H9 (cell line): ENCODE measurements around the gene MLYCD. TPM values are rescaled to one million over a fixed set of nuclear protein-coding genes. Genes with fewer than 3 reads are reported as not detected.

Experiments
- DNase-seq: peaks from one replicate; pipeline ENCODE4 v3.0.0-alpha.2; 2017
- H2AFZ ChIP-seq: one replicate; pipeline ENCODE4 v1.6.1; 2013; ENCODE audit warnings: mild to moderate bottlenecking, low read length, control low read depth, moderate library complexity
- H2AK5ac ChIP-seq: 2 replicates; pipeline ENCODE4 v1.6.1; 2013; ENCODE audit warnings: low read length, control low read depth, mixed read lengths; ENCODE audit not compliant: insufficient read length
- H2BK120ac ChIP-seq: one replicate; pipeline ENCODE4 v1.6.1; 2013; ENCODE audit warnings: low read depth, mild to moderate bottlenecking, low read length, control low read depth, inconsistent platforms; ENCODE audit not compliant: poor library complexity, severe bottlenecking
- H2BK12ac ChIP-seq: 2 replicates; pipeline ENCODE4 v1.6.1; 2013; ENCODE audit warnings: low read length, control low read depth, mixed read lengths, low read depth; ENCODE audit not compliant: insufficient read length
- H2BK15ac ChIP-seq: 2 replicates; pipeline ENCODE4 v1.6.1; 2013; ENCODE audit warnings: low read depth, low read length, control low read depth
- H2BK20ac ChIP-seq: one replicate; pipeline ENCODE4 v1.6.1; 2013; ENCODE audit warnings: low read depth, mild to moderate bottlenecking, low read length, control low read depth, inconsistent platforms; ENCODE audit not compliant: poor library complexity, severe bottlenecking
- H2BK5ac ChIP-seq: 2 replicates; pipeline ENCODE4 v1.6.1; 2013; ENCODE audit warnings: low read length, control low read depth, mixed read lengths; ENCODE audit not compliant: insufficient read length
- H3K14ac ChIP-seq: 2 replicates; pipeline ENCODE4 v1.6.1; 2013; ENCODE audit warnings: low read length, control low read depth; ENCODE audit not compliant: insufficient read depth
- H3K18ac ChIP-seq: 2 replicates; pipeline ENCODE4 v1.6.1; 2013; ENCODE audit warnings: low read depth, mild to moderate bottlenecking, mixed read lengths, low read length, control low read depth; ENCODE audit not compliant: insufficient read length
- H3K23ac ChIP-seq: 2 replicates; pipeline ENCODE4 v1.6.1; 2013; ENCODE audit warnings: low read length, control low read depth, mixed read lengths, low read depth; ENCODE audit not compliant: insufficient read length
- H3K23me2 ChIP-seq: 2 replicates; pipeline ENCODE4 v1.6.1; 2013; ENCODE audit warnings: low read depth, mild to moderate bottlenecking, mixed read lengths, low read length, control low read depth; ENCODE audit not compliant: insufficient read length, poor library complexity, severe bottlenecking
- H3K27ac ChIP-seq: 2 replicates; pipeline ENCODE4 v1.5.1; 2013; ENCODE audit warnings: low read length, control low read depth, mixed read lengths, low read depth; ENCODE audit not compliant: insufficient read length
- H3K27me3 ChIP-seq: 2 replicates; pipeline ENCODE4 v1.6.1; 2013; ENCODE audit warnings: low read length, control low read depth, inconsistent platforms; ENCODE audit not compliant: insufficient read depth
- H3K4ac ChIP-seq: 2 replicates; pipeline ENCODE4 v1.6.1; 2013; ENCODE audit warnings: low read depth, mild to moderate bottlenecking, control low read depth, inconsistent platforms, low read length, moderate library complexity
- H3K4me1 ChIP-seq: 2 replicates; pipeline ENCODE4 v1.6.1; 2013; ENCODE audit warnings: low read length, control low read depth, inconsistent platforms; ENCODE audit not compliant: insufficient read depth
- H3K4me2 ChIP-seq: 2 replicates; pipeline ENCODE4 v1.6.1; 2013; ENCODE audit warnings: low read length, control low read depth, mixed read lengths; ENCODE audit not compliant: insufficient read length, insufficient read depth
- H3K56ac ChIP-seq: 2 replicates; pipeline ENCODE4 v1.6.1; 2013; ENCODE audit warnings: low read depth, mild to moderate bottlenecking, mixed read lengths, low read length, control low read depth; ENCODE audit not compliant: insufficient read length
- H3K79me1 ChIP-seq: 2 replicates; pipeline ENCODE4 v1.6.1; 2013; ENCODE audit warnings: low read depth, mild to moderate bottlenecking, moderate library complexity, low read length, control low read depth, inconsistent platforms; ENCODE audit not compliant: insufficient read depth, poor library complexity, severe bottlenecking
- H3K79me2 ChIP-seq: 2 replicates; pipeline ENCODE4 v1.6.1; 2013; ENCODE audit warnings: low read length, control low read depth, inconsistent platforms; ENCODE audit not compliant: insufficient read depth
- H3K9ac ChIP-seq: 2 replicates; pipeline ENCODE4 v1.6.1; 2013; ENCODE audit warnings: low read length, control low read depth, mixed read lengths; ENCODE audit not compliant: insufficient read length; ENCODE audit errors: extremely low read depth
- H3K9me3 ChIP-seq: one replicate; pipeline ENCODE4 v1.6.1; 2013; ENCODE audit warnings: low read depth, low read length, inconsistent platforms; ENCODE audit not compliant: control insufficient read depth
- H3T11ph ChIP-seq: one replicate; pipeline ENCODE4 v1.6.1; 2013; ENCODE audit warnings: mild to moderate bottlenecking, low read length, control low read depth, inconsistent platforms
- H4K20me1 ChIP-seq: one replicate; pipeline ENCODE4 v1.6.1; 2013; ENCODE audit not compliant: control insufficient read depth, insufficient read length, insufficient read depth
- H4K5ac ChIP-seq: 2 replicates; pipeline ENCODE4 v1.6.1; 2013; ENCODE audit warnings: low read depth, mild to moderate bottlenecking, mixed read lengths, low read length, control low read depth; ENCODE audit not compliant: insufficient read length
- H4K8ac ChIP-seq: replicated peaks from 2 replicates; pipeline ENCODE4 v1.6.1; 2013; ENCODE audit warnings: low read length, control low read depth, mixed read lengths, low read depth; ENCODE audit not compliant: insufficient read length
- H4K91ac ChIP-seq: 2 replicates; pipeline ENCODE4 v1.6.1; 2013; ENCODE audit warnings: low read depth, mild to moderate bottlenecking, moderate library complexity, mixed read lengths, low read length, control low read depth; ENCODE audit not compliant: insufficient read length
- H3K27ac Mint-ChIP-seq, 3 experiments: 2 replicates in 2 of 3; 3 replicates in 1 of 3; pipeline ENCODE4 v1.8.0; 2020 to 2021; ENCODE audit warnings: mixed read lengths in 3 of 3, mild to moderate bottlenecking in 1 of 3, moderate library complexity in 1 of 3
- H3K27me3 Mint-ChIP-seq: 2 replicates; pipeline ENCODE4 v1.8.0; 2021; ENCODE audit warnings: low read depth, mild to moderate bottlenecking, moderate library complexity, mixed read lengths
- H3K36me3 Mint-ChIP-seq, 3 experiments: 2 replicates in 2 of 3; 3 replicates in 1 of 3; pipeline ENCODE4 v1.8.0; 2020 to 2021; ENCODE audit warnings: low read depth in 3 of 3, mixed read lengths in 3 of 3; ENCODE audit not compliant: insufficient read depth in 1 of 3
- H3K4me1 Mint-ChIP-seq, 2 experiments: 2 replicates each; pipeline ENCODE4 v1.8.0; 2020; ENCODE audit warnings: mixed read lengths in 2 of 2
- H3K4me3 Mint-ChIP-seq, 2 experiments: 2 replicates in 1 of 2; 3 replicates in 1 of 2; pipeline ENCODE4 v1.8.0; 2020 to 2021; ENCODE audit warnings: mild to moderate bottlenecking in 2 of 2, mixed read lengths in 2 of 2, moderate library complexity in 1 of 2
- H3K9me3 Mint-ChIP-seq, 2 experiments: 2 replicates in 1 of 2; 3 replicates in 1 of 2; pipeline ENCODE4 v1.8.0; 2020; ENCODE audit warnings: mild to moderate bottlenecking in 2 of 2, mixed read lengths in 2 of 2, moderate library complexity in 1 of 2
- CTCF ChIP-seq: fragments of 200-600 bp; sonication (generic); conservative IDR thresholded peaks from 3 replicates; pipeline ENCODE4 v1.8.0; 2021; ENCODE audit warnings: antibody characterized with exemption, mild to moderate bottlenecking
- WGBS: extraction: QIAGEN DNeasy Blood & Tissue Kit; methylation state at CpG from one replicate; pipeline ENCODE4 v1.1.7; 2013; ENCODE audit warnings: missing lambda C conversion rate, low lambda C conversion rate, mixed read lengths; ENCODE audit not compliant: insufficient read length; ENCODE audit errors: extremely low coverage; 5-methylcytosine and 5-hydroxymethylcytosine counted together
- long read RNA-seq: library from polyadenylated mRNA; unstranded; transcript quantifications from one replicate; pipeline ENCODE4 v2.0.0, GENCODE V29; 2020
- total RNA-seq: library from RNA; stranded (reverse); gene quantifications from 2 replicates; pipeline ENCODE4 v1.2.1, GENCODE V29; 2021

MLYCD gene
- total RNA-seq: 6.8 and 7.1 TPM in 2 replicates
- long read RNA-seq, full-length matches to known transcripts: 5 of 9 reads
- long read RNA-seq, partial matches to known transcripts: 1 of 9 reads
- long read RNA-seq, other reads (novel, unspliced or antisense): 3 of 9 reads

- no peak within 1 kb of the TSS for H4K91ac ChIP-seq
- H3K4me1 ChIP-seq: peaks cover 2% of the 10 kb centered on the region; the same call in 1 of the 2 replicates
- H2AFZ ChIP-seq: peak within 1 kb of the TSS; percentile 26
- no peak within 1 kb of the TSS for H2BK20ac ChIP-seq
- H3K23ac ChIP-seq: no peak within 1 kb of the TSS
- Mint-ChIP-seq H3K9me3 (no peaks in the 10 kb centered on the region; a peak in 1 of 5 replicates), H3K36me3 (no peaks in the 10 kb centered on the region; a peak in 1 of 7 replicates), H3K4me1 (peaks cover 16% of the 10 kb centered on the region in 2 experiments), H3K27ac (peak within 1 kb of the TSS; percentile 72 to 90 (median 84); a peak in 6 of 7 replicates), H3K27me3 (peaks cover 4% of the 10 kb centered on the region), H3K4me3 (peak within 1 kb of the TSS; percentile 85 to 87)
- H2BK15ac ChIP-seq: no peak within 1 kb of the TSS
- peak within 1 kb of the TSS; percentile 56 for H3K9ac ChIP-seq
- H3K4me2 ChIP-seq: peak within 1 kb of the TSS; percentile 75
- H2BK120ac ChIP-seq: no peak within 1 kb of the TSS
- H3K79me1 ChIP-seq: peaks cover 2% of the 10 kb centered on the region
- WGBS: no CpG with 5 or more reads among the region's 69 CpGs
- H3K23me2 ChIP-seq: peaks cover 8% of the 10 kb centered on the region
- no peak within 1 kb of the TSS for H3T11ph ChIP-seq
- no peaks in the 10 kb centered on the region for H3K9me3 ChIP-seq
- H3K27ac ChIP-seq: no peak within 1 kb of the TSS
- no peak for TF ChIP-seq CTCF
- H4K8ac ChIP-seq: no peak within 1 kb of the TSS
- H3K56ac ChIP-seq: no peak within 1 kb of the TSS
- DNase-seq: peak; percentile 91
- H3K18ac ChIP-seq: peak within 1 kb of the TSS; percentile 4
- H4K20me1 ChIP-seq: no peaks in the 10 kb centered on the region
- no peak within 1 kb of the TSS for H2BK5ac ChIP-seq
- H2BK12ac ChIP-seq: no peak within 1 kb of the TSS
- no peak within 1 kb of the TSS for H2AK5ac ChIP-seq
- no peaks in the 10 kb centered on the region for H3K79me2 ChIP-seq
- H3K4ac ChIP-seq: no peak within 1 kb of the TSS
- H3K14ac ChIP-seq: peak within 1 kb of the TSS; percentile 42
- no peak within 1 kb of the TSS for H4K5ac ChIP-seq
- H3K27me3 ChIP-seq: no peaks in the 10 kb centered on the region
These were observed at the start of gene MLYCD for GRCh38 chr16:83898463-83899271. Gene MLYCD, plus strand, starts transcription at chr16:83899115. Its CDS starts 30 bp downstream, at chr16:83899145.
